Uterus (tissue), 4 donors: ENCODE measurements around the gene RAB21. TPM values are rescaled to one million over a fixed set of nuclear protein-coding genes. Genes with fewer than 3 reads are reported as not detected.
A peak's percentile ranks its signal among the peaks of the same experiment; 100 is the strongest.

Experiments used
- DNase-seq, 2 donors: peaks; one replicate each; pipeline ENCODE4 v3.0.0-alpha.2; 2019 to 2020
- H3K27ac ChIP-seq, 2 donors: fragments of 200-600 bp; sonication (generic); 1 replicate in 1 of 2; 2 replicates in 1 of 2; pipeline ENCODE4 v1.5.1; 2016 to 2018
- H3K27me3 ChIP-seq, 2 donors: fragments of 200-600 bp; sonication (generic); one replicate each; pipeline ENCODE4 v1.5.1; 2018 to 2019; ENCODE audit warnings: control low read depth in 1 of 2
- H3K36me3 ChIP-seq, 2 donors: fragments of 200-600 bp; sonication (generic); one replicate each; pipeline ENCODE4 v1.5.1; 2019; ENCODE audit warnings: control low read depth in 1 of 2
- H3K4me1 ChIP-seq, 2 donors: fragments of 200-600 bp; sonication (generic); one replicate each; pipeline ENCODE4 v1.5.1; 2018 to 2019; ENCODE audit warnings: control low read depth in 1 of 2
- H3K4me3 ChIP-seq, 2 donors: fragments of 200-600 bp; sonication (generic); 1 replicate in 1 of 2; 2 replicates in 1 of 2; pipeline ENCODE4 v1.5.1; 2018 to 2019; ENCODE audit warnings: mild to moderate bottlenecking in 1 of 2
- H3K9me3 ChIP-seq, 2 donors: fragments of 200-600 bp; sonication (generic); one replicate each; pipeline ENCODE4 v1.5.1; 2019; ENCODE audit warnings: control low read depth in 1 of 2
- POLR2A ChIP-seq, 2 donors: fragments of 450-650 bp; IDR thresholded peaks; one replicate each; pipeline ENCODE4 v1.6.1; 2016; ENCODE audit warnings: antibody characterized with exemption in 2 of 2, mild to moderate bottlenecking in 1 of 2, moderate library complexity in 1 of 2
- intact Hi-C: fragments of 100-400 bp; cut with DNase I; formaldehyde crosslinking; loops from one replicate; pipeline ENCODE4 v1.15.1; 2023; ENCODE audit warnings: low total_unique reads
- total RNA-seq, 4 donors: library from RNA; depleted of rRNA in 3 of 4; stranded (reverse); fragments of >200 nt in 3 of 4; gene quantifications; one replicate each; pipeline versions ENCODE4 v1.1.0 to v1.2.4, GENCODE V29; 2014 to 2023
- TF ChIP-seq, protein P1 (sequence below), 4 experiments: fragments of 200-600 bp in 2 of 4; fragments of 450-650 bp in 2 of 4; sonication (generic) in 2 of 4; IDR thresholded peaks; one replicate each; pipeline ENCODE4 v1.5.1; 2016 to 2019; ENCODE audit warnings: antibody characterized with exemption in 4 of 4, mild to moderate bottlenecking in 2 of 4, moderate library complexity in 1 of 4
- donor health status: DM: yes; HTN: yes; CAD: no.

Gene RAB21, protein sequence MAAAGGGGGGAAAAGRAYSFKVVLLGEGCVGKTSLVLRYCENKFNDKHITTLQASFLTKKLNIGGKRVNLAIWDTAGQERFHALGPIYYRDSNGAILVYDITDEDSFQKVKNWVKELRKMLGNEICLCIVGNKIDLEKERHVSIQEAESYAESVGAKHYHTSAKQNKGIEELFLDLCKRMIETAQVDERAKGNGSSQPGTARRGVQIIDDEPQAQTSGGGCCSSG
- 10 to 100 TPM; 10.6 to 72.7 (median 24.5) TPM for total RNA-seq

DNA sequence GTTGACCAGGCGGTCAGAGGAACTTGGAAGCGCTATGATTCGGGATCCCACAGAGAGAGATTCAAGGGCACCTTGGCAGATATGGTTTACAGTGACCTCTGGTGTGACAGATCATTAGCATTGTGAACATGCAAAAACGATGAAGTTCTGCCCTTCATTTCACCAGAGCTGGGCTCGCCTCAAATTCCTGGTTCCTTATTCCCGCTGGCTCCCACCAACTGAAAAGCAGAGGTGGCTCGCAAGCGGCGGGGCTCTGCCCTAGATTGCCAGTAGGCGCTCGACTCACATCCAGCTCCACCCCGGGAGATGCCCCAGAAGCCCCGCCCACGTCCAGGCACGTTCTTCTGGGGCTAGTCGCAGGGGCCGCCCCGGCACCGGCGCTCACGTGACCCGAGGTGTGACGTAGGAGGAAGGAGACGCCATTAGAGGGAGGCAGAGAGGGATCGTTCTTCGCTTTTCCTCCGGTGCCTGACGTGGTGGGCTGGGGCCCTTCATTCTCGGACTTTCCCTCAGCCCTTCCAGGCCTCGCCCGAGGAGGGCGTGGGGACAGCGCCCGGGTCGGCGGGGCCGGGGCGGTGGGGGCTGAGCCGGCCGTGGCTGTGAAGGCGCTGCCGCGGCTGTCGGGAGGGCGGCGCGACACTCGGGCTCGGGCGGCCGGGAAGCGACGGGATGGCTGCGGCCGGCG is at the start of gene RAB21:
Gene RAB21 (plus strand): TSS at position 403 of the 685 bp plus-strand sequence. CDS start 267 bp downstream, at position 670.
- peak; percentile 91 to 96 for TF ChIP-seq POLR2A (IDR thresholded peaks at IDR 0.05)
- TF ChIP-seq, protein P1, sequence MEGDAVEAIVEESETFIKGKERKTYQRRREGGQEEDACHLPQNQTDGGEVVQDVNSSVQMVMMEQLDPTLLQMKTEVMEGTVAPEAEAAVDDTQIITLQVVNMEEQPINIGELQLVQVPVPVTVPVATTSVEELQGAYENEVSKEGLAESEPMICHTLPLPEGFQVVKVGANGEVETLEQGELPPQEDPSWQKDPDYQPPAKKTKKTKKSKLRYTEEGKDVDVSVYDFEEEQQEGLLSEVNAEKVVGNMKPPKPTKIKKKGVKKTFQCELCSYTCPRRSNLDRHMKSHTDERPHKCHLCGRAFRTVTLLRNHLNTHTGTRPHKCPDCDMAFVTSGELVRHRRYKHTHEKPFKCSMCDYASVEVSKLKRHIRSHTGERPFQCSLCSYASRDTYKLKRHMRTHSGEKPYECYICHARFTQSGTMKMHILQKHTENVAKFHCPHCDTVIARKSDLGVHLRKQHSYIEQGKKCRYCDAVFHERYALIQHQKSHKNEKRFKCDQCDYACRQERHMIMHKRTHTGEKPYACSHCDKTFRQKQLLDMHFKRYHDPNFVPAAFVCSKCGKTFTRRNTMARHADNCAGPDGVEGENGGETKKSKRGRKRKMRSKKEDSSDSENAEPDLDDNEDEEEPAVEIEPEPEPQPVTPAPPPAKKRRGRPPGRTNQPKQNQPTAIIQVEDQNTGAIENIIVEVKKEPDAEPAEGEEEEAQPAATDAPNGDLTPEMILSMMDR (IDR thresholded peaks at IDR 0.05), result peak; percentile 23 to 53 (median 32)
- intact Hi-C loops, result loop anchor here (10.0 kb wide), 1 partner anchor 90 kb away; the partner anchor contains the start of genes THAP2 and ZFC3H1

DNA sequence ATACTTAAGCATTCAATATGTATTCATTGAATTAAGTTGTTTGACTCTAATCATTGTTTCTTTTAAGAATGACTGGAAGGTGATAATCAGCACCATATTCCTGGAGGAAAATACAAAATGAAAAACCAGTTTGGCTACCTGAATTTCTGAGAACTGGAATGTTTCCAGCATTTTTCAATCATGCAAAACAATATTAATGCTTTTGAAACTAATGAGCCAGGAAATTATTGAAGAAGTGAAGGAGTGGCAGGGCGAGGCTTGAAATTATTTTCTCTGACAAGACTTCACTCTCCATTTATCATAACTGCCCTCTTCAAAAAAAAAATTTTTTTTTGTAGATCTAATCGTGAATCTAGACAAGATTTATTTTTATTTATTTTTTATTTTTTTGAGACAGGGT is 49.7 kb upstream of the RAB21 start:
- no peak for TF ChIP-seq POLR2A (IDR thresholded peaks at IDR 0.05)
- TF ChIP-seq, protein P1 (IDR thresholded peaks at IDR 0.05), result no peak
- DNase-seq, result no peak
- H3K4me1 ChIP-seq, result no peaks in the 10 kb centered on the region
- intact Hi-C loops, result no loop called here
- H3K9me3 ChIP-seq, result no peaks in the 10 kb centered on the region
- no peak overlapping the region for H3K4me3 ChIP-seq
- H3K27me3 ChIP-seq, result no peaks in the 10 kb centered on the region
- H3K36me3 ChIP-seq, result no peaks in the 10 kb centered on the region
- H3K27ac ChIP-seq, result no peak overlapping the region

More for the DNA sequence above, at the start of gene RAB21:
- no peaks in the 10 kb centered on the region for H3K4me1 ChIP-seq
- DNase-seq, result peak; percentile 96 to 98
- no peaks in the 10 kb centered on the region for H3K27me3 ChIP-seq
- no peaks in the 10 kb centered on the region for H3K36me3 ChIP-seq
- H3K9me3 ChIP-seq, result no peaks in the 10 kb centered on the region
- H3K4me3 ChIP-seq, result peak within 1 kb of the TSS; percentile 63 to 82
- peak within 1 kb of the TSS; percentile 95 to 97 for H3K27ac ChIP-seq

DNA sequence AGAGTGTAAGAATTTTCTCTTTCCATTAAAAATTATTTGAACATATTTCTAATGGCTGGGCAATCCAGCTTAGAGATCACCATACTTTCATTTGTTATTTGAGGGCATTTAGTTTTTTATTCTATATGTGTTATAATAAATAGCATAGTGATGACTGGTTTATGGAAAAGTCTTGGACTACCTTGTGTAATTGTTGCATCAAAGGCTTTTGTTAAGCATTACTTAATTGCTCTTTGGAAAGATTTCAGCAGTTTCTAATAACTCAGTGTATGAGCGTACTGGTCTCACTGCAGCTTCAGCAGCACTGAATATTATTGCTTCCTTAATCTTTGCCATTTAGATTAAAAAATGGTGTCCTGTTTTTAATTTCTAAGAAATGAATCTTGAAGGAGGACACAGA is 46.0 kb upstream of the RAB21 start:
- no peaks in the 10 kb centered on the region for H3K36me3 ChIP-seq
- H3K27ac ChIP-seq, result no peak overlapping the region
- H3K4me1 ChIP-seq, result no peaks in the 10 kb centered on the region
- no peak overlapping the region for H3K4me3 ChIP-seq
- intact Hi-C loops, result no loop called here
- TF ChIP-seq, protein P1 (IDR thresholded peaks at IDR 0.05), result no peak
- no peak for TF ChIP-seq POLR2A (IDR thresholded peaks at IDR 0.05)
- H3K27me3 ChIP-seq, result no peaks in the 10 kb centered on the region
- H3K9me3 ChIP-seq, result no peaks in the 10 kb centered on the region
- no peak for DNase-seq

DNA sequence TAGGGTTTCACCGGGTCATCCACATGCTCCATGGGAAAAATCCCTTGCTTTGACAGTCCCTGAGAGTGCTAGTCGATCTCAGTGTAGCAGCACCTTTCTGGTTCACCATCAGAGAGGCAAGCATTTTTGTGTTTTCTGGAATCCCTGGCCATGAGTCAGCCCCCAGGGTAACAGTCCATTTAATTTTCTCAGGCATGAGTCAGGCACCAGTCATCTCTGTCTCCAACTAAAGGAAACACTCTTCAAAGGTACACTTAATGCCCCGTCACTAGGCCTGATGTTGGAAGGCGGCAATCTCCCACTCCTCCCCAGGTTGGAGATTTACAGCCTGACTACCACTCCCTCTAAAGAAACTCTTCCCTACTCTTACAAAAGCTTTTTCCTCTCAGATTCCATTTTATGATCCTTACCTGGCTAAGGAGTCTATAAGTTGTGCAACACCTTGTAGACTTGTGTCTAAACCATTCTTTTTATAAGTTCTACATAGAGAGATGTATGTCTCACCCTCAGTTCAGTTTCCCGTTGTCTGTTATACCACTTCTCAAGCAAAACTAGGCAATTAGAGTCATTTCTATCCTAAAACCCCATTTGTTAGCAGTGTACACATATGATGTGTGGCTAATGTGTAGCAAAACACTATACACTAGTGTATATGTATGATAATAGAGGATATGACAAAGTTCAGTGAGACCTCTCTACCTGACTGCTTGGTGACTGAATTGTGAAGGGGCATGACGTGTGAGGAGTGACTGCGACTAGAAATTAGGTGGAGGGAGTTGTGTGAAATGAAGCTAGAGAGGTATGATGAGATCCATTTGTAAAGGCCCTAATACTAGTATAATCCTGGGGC is 44.2 kb upstream of the RAB21 start:
- Histone ChIP-seq H3K27ac (no peak overlapping the region), H3K9me3 (no peaks in the 10 kb centered on the region), H3K4me3 (no peak overlapping the region), H3K36me3 (no peaks in the 10 kb centered on the region), H3K4me1 (no peaks in the 10 kb centered on the region), H3K27me3 (no peaks in the 10 kb centered on the region)
- DNase-seq, result no peak
- TF ChIP-seq POLR2A (IDR thresholded peaks at IDR 0.05), result no peak
- TF ChIP-seq, protein P1 (IDR thresholded peaks at IDR 0.05), result no peak
- intact Hi-C loops, result no loop called here
